NCI-H748 (cell line): ENCODE results near the gene MNS1.
"Not testable (repeated sequence)": the region's sequence is repeated elsewhere in the genome, so short reads cannot be mapped to it uniquely, and the experiment has no call there.

ENCODE experiments used
- DNase-seq: peaks from one replicate; lab custom pipeline; 2025; ENCODE audit not compliant: unreplicated experiment; lab: John Stamatoyannopoulos, UW

The MNS1 gene, protein sequence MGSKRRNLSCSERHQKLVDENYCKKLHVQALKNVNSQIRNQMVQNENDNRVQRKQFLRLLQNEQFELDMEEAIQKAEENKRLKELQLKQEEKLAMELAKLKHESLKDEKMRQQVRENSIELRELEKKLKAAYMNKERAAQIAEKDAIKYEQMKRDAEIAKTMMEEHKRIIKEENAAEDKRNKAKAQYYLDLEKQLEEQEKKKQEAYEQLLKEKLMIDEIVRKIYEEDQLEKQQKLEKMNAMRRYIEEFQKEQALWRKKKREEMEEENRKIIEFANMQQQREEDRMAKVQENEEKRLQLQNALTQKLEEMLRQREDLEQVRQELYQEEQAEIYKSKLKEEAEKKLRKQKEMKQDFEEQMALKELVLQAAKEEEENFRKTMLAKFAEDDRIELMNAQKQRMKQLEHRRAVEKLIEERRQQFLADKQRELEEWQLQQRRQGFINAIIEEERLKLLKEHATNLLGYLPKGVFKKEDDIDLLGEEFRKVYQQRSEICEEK

GRCh38 chr15:56464893-56465520, at the start of gene MNS1:
Gene MNS1, minus strand, starts transcription at chr15:56465137. Its CDS starts 165 bp downstream, at chr15:56464972.
- DNase-seq = peak; percentile 97

GRCh38 chr15:56496635-56497034, 31.7 kb upstream of the MNS1 start:
- peak; percentile 71 for DNase-seq

DNA sequence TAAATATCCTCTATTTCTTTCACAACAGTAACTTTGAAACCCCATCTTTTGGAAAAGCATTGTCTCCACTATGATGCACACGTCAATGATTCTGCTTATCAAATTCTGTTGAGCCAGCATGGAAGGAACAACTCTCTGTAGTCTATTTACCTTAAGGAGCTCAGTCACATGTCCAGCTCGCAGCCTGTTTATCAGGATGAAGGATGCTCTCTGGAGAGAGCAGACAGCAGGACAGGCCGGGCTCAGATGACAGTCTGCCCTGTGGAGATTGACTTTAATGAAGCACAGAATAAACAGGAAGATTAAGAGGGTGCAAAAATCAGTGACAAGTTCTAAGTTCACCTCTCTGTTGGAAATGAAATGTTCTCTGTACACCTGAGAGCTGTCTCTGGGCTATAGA, 30.6 kb upstream of the MNS1 start:
- DNase-seq = no peak

DNA sequence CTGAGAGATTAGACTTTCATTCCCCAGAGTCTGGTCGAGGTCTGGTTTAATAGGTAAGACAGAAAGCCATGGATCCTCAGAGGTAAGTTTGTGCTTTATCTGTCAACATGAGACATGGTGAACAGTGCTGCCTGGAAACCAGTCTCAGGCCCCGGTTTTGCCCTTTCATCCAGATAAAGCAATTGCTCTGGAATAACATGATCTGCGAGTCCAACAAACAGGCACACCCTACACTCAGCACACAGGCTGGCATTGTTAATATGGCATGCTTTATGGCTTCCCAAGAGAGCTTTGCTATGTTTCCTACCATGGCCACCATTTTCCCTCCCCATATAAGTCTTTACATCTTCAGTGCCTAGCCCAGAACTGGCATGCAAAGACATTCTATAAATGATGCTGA, 30.1 kb upstream of the MNS1 start:
- no peak for DNase-seq

- DNase-seq = no peak
Observed at GRCh38 chr15:56492791-56493555, 28.0 kb upstream of the MNS1 start.

DNA sequence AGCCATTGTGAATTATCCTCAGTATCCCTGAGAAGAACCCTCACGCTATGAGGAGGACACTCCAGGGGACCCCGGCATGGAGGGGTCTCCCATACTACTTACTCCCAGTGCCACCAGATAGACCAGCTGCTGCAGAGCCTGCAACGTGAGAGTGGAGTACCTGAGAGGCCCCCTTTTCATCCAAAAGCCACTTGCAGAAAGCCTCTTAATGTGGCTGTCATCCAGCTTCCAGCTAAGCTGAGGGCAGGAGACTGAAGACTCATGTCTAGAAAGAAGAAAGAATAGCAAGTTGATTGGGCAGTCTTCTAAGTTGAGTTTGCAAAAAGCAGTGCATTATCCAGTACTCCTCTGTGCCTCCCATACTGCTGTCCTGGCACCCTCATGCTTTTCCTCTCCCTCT, 27.3 kb upstream of the MNS1 start:
- no peak for DNase-seq

GRCh38 chr15:56491110-56491722, 26.3 kb upstream of the MNS1 start:
- peak; percentile 71 for DNase-seq

GRCh38 chr15:56490461-56490860, 25.5 kb upstream of the MNS1 start:
- DNase-seq = no peak

- DNase-seq = not testable (repeated sequence)
Observed at GRCh38 chr15:56486206-56486605, 21.3 kb upstream of the MNS1 start.

GRCh38 chr15:56485426-56485825, 20.5 kb upstream of the MNS1 start:
- DNase-seq = not testable (repeated sequence)

GRCh38 chr15:56484287-56484686, 19.4 kb upstream of the MNS1 start:
- DNase-seq = no peak

DNA sequence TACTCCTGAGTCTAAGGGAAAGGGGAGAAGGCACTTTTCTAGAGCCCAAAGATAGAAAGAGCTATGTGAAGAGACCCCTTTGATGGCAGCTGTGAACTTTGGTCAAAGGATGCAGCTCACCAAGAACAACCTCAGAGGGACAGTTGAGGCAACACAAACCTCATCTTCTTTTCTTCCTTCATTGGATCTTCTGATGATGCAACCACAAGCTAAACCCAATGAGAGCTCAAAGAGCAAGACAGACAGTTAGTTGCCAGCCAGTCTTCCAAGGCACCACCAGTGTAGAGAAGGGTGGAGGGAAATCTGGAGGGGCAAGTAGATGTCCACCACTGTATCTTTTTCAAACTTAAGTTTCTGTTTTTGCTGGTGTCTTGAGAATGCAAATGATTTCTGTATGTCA, 10.4 kb upstream of the MNS1 start:
- DNase-seq = no peak

- no peak for DNase-seq
Observed at GRCh38 chr15:56473017-56473416, 8.1 kb upstream of the MNS1 start.

- no peak for DNase-seq
Observed at GRCh38 chr15:56472278-56472677, 7.3 kb upstream of the MNS1 start.

- no peak for DNase-seq
Observed at GRCh38 chr15:56471440-56472069, 6.6 kb upstream of the MNS1 start.

DNA sequence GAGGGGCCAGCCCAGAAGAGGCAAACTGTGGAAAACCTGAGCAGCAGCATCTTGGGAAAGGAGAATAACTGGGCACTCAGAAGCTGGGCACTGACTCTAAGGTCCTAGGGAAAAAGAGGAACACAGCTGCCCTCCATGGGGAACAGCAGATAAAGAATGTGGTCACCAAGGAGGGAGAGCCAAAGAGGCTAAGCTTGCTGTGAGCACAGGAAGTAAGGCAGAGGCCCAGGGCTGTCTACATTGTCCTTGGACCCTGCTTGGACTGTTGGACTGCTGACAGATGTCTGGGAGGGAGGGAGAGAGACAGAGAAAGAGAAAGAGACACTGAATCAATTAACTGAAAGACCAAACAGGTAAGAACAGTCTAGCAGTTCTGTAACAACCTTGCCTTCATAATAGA, 4.5 kb upstream of the MNS1 start:
- DNase-seq = no peak

- no peak for DNase-seq
Observed at GRCh38 chr15:56468401-56468800, 3.5 kb upstream of the MNS1 start.

DNA sequence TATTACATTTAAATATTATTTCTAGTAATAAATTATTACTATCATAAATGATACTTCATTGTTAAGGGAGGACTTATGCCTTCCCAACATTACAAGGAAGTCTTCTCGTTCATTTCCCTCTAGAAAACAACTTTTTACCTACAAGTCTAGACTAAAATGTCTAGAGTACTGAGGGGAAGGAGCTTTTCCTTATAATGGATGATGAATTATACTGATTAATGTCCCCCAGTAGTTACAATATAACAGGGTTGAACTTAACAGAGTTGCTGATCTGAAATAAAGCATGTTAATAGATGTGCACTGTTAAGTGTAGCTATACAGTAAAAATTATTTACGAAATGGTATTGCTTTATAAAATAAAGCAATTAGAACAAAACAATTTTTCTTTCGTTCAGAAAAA, 2.7 kb upstream of the MNS1 start:
- DNase-seq = no peak

DNA sequence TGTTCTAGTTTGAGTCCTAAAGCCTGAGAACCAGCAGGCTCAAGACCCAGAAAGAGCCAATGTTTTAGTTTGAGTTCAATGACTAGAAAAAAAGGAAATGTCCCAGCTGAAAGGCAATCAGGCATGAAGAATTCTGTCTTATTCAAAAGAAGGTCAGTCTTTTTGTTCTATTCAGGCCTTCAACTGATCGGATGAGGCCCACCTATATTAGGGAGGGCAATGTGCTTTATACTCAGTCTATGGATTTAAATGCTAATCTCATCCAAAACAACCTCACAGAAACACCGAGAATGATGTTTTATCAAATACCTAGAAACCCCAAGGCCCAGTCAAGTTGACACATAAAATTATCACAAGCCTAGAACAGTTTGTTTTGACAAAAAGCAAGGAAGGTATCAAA, 4.0 kb downstream of the MNS1 start:
- no peak for DNase-seq

GRCh38 chr15:56460071-56460470, 4.9 kb downstream of the MNS1 start:
- no peak for DNase-seq

DNA sequence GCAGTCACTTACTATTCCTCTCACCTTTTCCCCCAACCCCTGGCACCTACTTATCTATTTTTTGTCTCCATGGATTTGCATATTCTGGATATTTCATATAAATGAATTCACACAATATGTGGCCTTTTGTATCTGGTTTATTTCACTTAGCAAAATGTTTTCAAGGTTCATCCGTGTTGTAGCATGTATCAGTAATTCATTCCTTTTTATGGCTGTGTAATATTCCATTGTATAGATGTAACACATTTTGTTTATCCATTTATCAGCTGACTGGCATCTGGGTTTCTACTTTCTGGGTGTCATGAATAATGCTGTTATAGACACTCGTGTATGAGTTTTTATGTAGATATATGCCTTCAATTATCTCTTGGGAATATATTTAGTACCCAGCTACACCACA, 5.8 kb downstream of the MNS1 start:
- no peak for DNase-seq
